ENCODE results near the gene OPN3. TPM values are rescaled to one million over a fixed set of nuclear protein-coding genes. Genes with fewer than 3 reads are reported as not detected.

Gene OPN3
- total RNA-seq, 1 experiment from 2014 or later = 7.8 TPM

DNA sequence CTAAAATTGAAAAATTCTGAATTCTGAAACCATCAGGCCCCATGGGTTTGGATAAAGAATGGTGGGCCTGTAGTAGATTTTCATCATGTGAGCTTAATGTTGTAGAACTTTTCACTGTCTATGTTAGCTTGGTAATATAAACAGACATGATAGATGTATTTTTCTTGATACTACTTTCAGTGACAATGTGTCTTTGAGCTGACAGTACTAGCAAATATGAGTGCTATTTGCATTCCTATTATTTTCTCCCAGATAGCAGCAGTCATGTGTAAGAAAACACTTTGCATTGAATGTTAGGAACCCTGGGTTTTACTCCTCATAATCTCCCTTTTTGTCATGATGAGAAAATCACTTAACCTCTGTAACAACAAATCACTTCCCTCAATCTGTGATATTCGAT, 89.9 kb downstream of the OPN3 start:
- Histone ChIP-seq H3K4me1 (no peaks in the 10 kb centered on the region), H3K27me3 (replicated peaks; ENCODE audit: control insufficient read depth, insufficient read depth, low read length) (no peaks in the 10 kb centered on the region), H3K4me3 (ENCODE audit: low read depth, low read length) (no peak overlapping the region), H3K36me3 (ENCODE audit: control insufficient read depth, insufficient read depth, low read length) (no peaks in the 10 kb centered on the region), H3K9me3 (no peaks in the 10 kb centered on the region)
- no peak for DNase-seq
- Mint-ChIP-seq H3K4me3 (ENCODE audit: unreplicated experiment) (no peak overlapping the region), H3K27me3 (ENCODE audit: insufficient read depth, unreplicated experiment) (peaks cover 17% of the 10 kb centered on the region), H3K9me3 (ENCODE audit: unreplicated experiment) (no peaks in the 10 kb centered on the region), H3K4me1 (ENCODE audit: low read depth, unreplicated experiment) (no peaks in the 10 kb centered on the region), H3K36me3 (ENCODE audit: insufficient read depth, unreplicated experiment) (no peaks in the 10 kb centered on the region), H3K27ac (ENCODE audit: unreplicated experiment) (no peak overlapping the region)
- ChIA-PET POLR2A (no interaction called here), CTCF (no interaction called here)
- BruUV-seq (replicated peaks) = no TSS peak
- TF ChIP-seq, protein P1, sequence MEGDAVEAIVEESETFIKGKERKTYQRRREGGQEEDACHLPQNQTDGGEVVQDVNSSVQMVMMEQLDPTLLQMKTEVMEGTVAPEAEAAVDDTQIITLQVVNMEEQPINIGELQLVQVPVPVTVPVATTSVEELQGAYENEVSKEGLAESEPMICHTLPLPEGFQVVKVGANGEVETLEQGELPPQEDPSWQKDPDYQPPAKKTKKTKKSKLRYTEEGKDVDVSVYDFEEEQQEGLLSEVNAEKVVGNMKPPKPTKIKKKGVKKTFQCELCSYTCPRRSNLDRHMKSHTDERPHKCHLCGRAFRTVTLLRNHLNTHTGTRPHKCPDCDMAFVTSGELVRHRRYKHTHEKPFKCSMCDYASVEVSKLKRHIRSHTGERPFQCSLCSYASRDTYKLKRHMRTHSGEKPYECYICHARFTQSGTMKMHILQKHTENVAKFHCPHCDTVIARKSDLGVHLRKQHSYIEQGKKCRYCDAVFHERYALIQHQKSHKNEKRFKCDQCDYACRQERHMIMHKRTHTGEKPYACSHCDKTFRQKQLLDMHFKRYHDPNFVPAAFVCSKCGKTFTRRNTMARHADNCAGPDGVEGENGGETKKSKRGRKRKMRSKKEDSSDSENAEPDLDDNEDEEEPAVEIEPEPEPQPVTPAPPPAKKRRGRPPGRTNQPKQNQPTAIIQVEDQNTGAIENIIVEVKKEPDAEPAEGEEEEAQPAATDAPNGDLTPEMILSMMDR (IDR thresholded peaks at IDR 0.05; ENCODE audit: insufficient read depth in 1 of 2, low read depth in 1 of 2, low read length in 1 of 2, severe bottlenecking in 1 of 2, unreplicated experiment in 1 of 2) = no peak
- intact Hi-C loops (cut with micrococcal nuclease; ENCODE audit: unreplicated experiment) = no loop called here

GRCh38 chr1:241548008-241548407, 92.2 kb downstream of the OPN3 start:
- CTCF ChIA-PET = no interaction called here

More at GRCh38 chr1:241548008-241548407, 92.2 kb downstream of the OPN3 start:
- H3K4me1 ChIP-seq = no peaks in the 10 kb centered on the region
- no peak overlapping the region for H3K4me3 ChIP-seq (ENCODE audit: low read depth, low read length)
- intact Hi-C loops (cut with micrococcal nuclease; ENCODE audit: unreplicated experiment) = no loop called here
- no peak overlapping the region for H3K27ac Mint-ChIP-seq (ENCODE audit: unreplicated experiment)
- no peak for DNase-seq
- peaks cover 18% of the 10 kb centered on the region for H3K27me3 Mint-ChIP-seq (ENCODE audit: insufficient read depth, unreplicated experiment)
- H3K4me3 Mint-ChIP-seq (ENCODE audit: unreplicated experiment) = no peak overlapping the region
- H3K9me3 ChIP-seq = no peaks in the 10 kb centered on the region
- H3K36me3 Mint-ChIP-seq (ENCODE audit: insufficient read depth, unreplicated experiment) = no peaks in the 10 kb centered on the region
- no peaks in the 10 kb centered on the region for H3K9me3 Mint-ChIP-seq (ENCODE audit: unreplicated experiment)
- H3K36me3 ChIP-seq (ENCODE audit: control insufficient read depth, insufficient read depth, low read length) = no peaks in the 10 kb centered on the region
- BruUV-seq (replicated peaks) = no TSS peak
- TF ChIP-seq, protein P1 (IDR thresholded peaks at IDR 0.05; ENCODE audit: insufficient read depth in 1 of 2, low read depth in 1 of 2, low read length in 1 of 2, severe bottlenecking in 1 of 2, unreplicated experiment in 1 of 2) = no peak
- POLR2A ChIA-PET = no interaction called here
- H3K27me3 ChIP-seq (replicated peaks; ENCODE audit: control insufficient read depth, insufficient read depth, low read length) = no peaks in the 10 kb centered on the region
- H3K4me1 Mint-ChIP-seq (ENCODE audit: low read depth, unreplicated experiment) = no peaks in the 10 kb centered on the region

Other genes starting within 250 kb of the OPN3 start
- gene FH, start 120.6 kb downstream of the OPN3 start, total RNA-seq (2022) = 105 and 108 TPM in 2 replicates
- not detected in 2 replicates for gene KMO, start 108.0 kb downstream of the OPN3 start, total RNA-seq (2022)
- gene CHML, start within 50 bp of the OPN3 start, total RNA-seq (2022) = 27.0 and 29.2 TPM in 2 replicates
- gene WDR64, start 11.9 kb upstream of the OPN3 start, total RNA-seq (2022) = not detected in 2 replicates
- gene EXO1, start 207.8 kb upstream of the OPN3 start, total RNA-seq (2022) = 18.5 and 19.6 TPM in 2 replicates